HepG2 (cell line): ENCODE results near the gene TDRD9.

Experiments
- CHD2 ChIP-seq: IDR thresholded peaks from 2 replicates; pipeline ENCODE4 v1.6.1; 2011; ENCODE audit warnings: low read depth, low read length, improper control_type of control experiment
- CTCF ChIP-seq: sonication (generic); formaldehyde crosslinking; IDR thresholded peaks from 2 replicates; pipeline ENCODE4 v1.5.0; 2020; ENCODE audit warnings: mild to moderate bottlenecking, missing genetic modification reagents, moderate library complexity
- HDAC2 ChIP-seq: sonication (generic); formaldehyde crosslinking; IDR thresholded peaks from 2 replicates; pipeline ENCODE4 v1.4.0; 2020; ENCODE audit warnings: missing genetic modification reagents
- NCOR1 ChIP-seq: fragments of 200-600 bp; sonication (generic); IDR thresholded peaks from 2 replicates; pipeline ENCODE4 v1.7.0; 2017; ENCODE audit warnings: antibody characterized with exemption, low read length, borderline replicate concordance
- POLR2A ChIP-seq, 2 experiments: IDR thresholded peaks; 2 replicates each; pipeline ENCODE4 v1.6.1; 2011; ENCODE audit warnings: low read depth in 2 of 2, low read length in 2 of 2, mild to moderate bottlenecking in 1 of 2, moderate library complexity in 1 of 2; ENCODE audit not compliant: insufficient read depth in 1 of 2
- REST ChIP-seq, 2 experiments: IDR thresholded peaks; 2 replicates each; pipeline ENCODE4 v1.6.1; 2011 to 2012; ENCODE audit warnings: low read length in 2 of 2, borderline replicate concordance in 1 of 2, low read depth in 1 of 2, mild to moderate bottlenecking in 1 of 2, moderate library complexity in 1 of 2
- ZNF274 ChIP-seq: sonication (generic); formaldehyde crosslinking; IDR thresholded peaks from 2 replicates; pipeline ENCODE4 v1.5.1; 2020; ENCODE audit warnings: mild to moderate bottlenecking, missing genetic modification reagents

GRCh38 chr14:103949131-103949790 lies 21.0 kb downstream of the TDRD9 start:
- TF ChIP-seq CHD2, result no peak
- no peak for TF ChIP-seq NCOR1
- no peak for TF ChIP-seq HDAC2 (CRISPR knock-in tag)
- no peak for TF ChIP-seq REST (IDR thresholded peaks at IDR 0.05; ENCODE audit: borderline replicate concordance in 1 of 2, low read depth in 1 of 2, low read length in 2 of 2)
- no peak for TF ChIP-seq POLR2A (IDR thresholded peaks at IDR 0.05; ENCODE audit: insufficient read depth in 1 of 2, low read depth in 2 of 2, low read length in 2 of 2)
- TF ChIP-seq CTCF, result no peak
- TF ChIP-seq ZNF274 (CRISPR knock-in tag), result no peak
